Measurements from ENCODE around the gene SLC37A4.

- TF ChIP-seq CTCF (IDR thresholded peaks at IDR 0.05) (no peak), GABPB1 (CRISPR knock-in tag; IDR thresholded peaks at IDR 0.05) (no peak), ZNF512 (CRISPR knock-in tag; IDR thresholded peaks at IDR 0.05; ENCODE audit: borderline replicate concordance) (no peak), SMAD3 (CRISPR knock-in tag; IDR thresholded peaks at IDR 0.05; ENCODE audit: borderline replicate concordance) (no peak), SP1 (CRISPR knock-in tag; conservative IDR thresholded peaks at IDR 0.05) (no peak), NFYB (CRISPR knock-in tag; conservative IDR thresholded peaks at IDR 0.05; ENCODE audit: low read depth) (no peak), SOX15 (CRISPR knock-in tag; IDR thresholded peaks at IDR 0.05) (no peak), MXD4 (CRISPR knock-in tag; IDR thresholded peaks at IDR 0.05; ENCODE audit: borderline replicate concordance) (no peak)
- TF ChIP-seq, protein P1, sequence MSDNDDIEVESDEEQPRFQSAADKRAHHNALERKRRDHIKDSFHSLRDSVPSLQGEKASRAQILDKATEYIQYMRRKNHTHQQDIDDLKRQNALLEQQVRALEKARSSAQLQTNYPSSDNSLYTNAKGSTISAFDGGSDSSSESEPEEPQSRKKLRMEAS (CRISPR knock-in tag; IDR thresholded peaks at IDR 0.05) = no peak
- TF ChIP-seq, protein P2, sequence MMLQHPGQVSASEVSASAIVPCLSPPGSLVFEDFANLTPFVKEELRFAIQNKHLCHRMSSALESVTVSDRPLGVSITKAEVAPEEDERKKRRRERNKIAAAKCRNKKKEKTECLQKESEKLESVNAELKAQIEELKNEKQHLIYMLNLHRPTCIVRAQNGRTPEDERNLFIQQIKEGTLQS (CRISPR knock-in tag; conservative IDR thresholded peaks at IDR 0.05) = no peak
These were observed 2.9 kb downstream of the SLC37A4 start for GRCh38 chr11:119027561-119028345.
